ENCODE results near the gene SPHKAP.

The SPHKAP gene

GRCh38 chr2:228167290-228167689 is 14.2 kb downstream of the SPHKAP start:
- no peak for DNase-seq (ENCODE audit: extremely low spot score)
- TF ChIP-seq CTCF (IDR thresholded peaks at IDR 0.05; ENCODE audit: control extremely low read depth, extremely low read depth, low read depth, missing control alignments) = no peak
- POLR2A ChIA-PET = no interaction called here
- CTCF ChIA-PET = no interaction called here

DNA sequence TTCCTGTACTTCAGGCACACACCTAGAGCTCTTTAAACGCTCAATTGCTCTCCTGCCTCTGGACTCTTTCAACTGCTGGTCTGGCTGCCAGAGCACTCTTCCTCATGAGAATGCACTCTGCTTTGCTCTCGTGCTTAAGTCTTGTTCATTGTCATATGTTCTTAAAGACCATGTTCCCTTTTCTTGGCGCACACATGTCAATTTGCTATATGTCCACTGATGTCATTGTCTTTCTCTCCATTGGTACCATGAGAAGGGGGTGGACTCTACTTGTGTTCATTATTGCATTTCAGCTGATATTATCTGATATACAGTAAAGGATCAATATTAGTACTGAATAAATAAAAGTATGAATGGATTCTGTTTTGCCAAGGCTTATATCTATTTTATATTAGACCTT is 16.8 kb downstream of the SPHKAP start:
- CTCF ChIA-PET = no interaction called here
- POLR2A ChIA-PET = no interaction called here
- DNase-seq (ENCODE audit: extremely low spot score) = no peak
- no peak for TF ChIP-seq CTCF (IDR thresholded peaks at IDR 0.05; ENCODE audit: control extremely low read depth, extremely low read depth, low read depth, missing control alignments)

DNA sequence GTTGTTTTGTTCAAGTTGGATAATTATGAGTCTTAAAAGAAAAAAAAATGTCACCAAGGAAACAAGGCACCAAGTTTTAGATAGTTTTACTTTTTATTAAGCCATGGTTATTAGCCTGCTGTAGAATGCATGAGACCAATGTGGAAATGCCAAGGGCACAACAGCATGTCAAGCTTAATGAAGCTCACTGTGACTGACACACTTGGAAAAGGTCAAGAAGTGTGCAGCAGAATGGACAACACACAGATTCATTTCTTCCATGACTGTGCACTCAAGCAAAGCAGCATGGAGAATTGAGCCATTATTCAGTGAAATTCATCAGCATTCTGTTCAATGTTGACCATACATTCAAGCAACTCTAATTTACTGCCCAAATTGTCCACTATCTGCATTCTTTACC is 23.6 kb downstream of the SPHKAP start:
- TF ChIP-seq CTCF (IDR thresholded peaks at IDR 0.05; ENCODE audit: control extremely low read depth, extremely low read depth, low read depth, missing control alignments) = no peak
- no peak for DNase-seq (ENCODE audit: extremely low spot score)
- ChIA-PET POLR2A (no interaction called here), CTCF (interaction anchor here (1.5 to 1.6 kb wide), 2 partner anchors 10 to 33 kb away, joined by 3 read pairs; no protein-coding TSS in a partner anchor)

- POLR2A ChIA-PET = no interaction called here
- TF ChIP-seq CTCF (IDR thresholded peaks at IDR 0.05; ENCODE audit: control extremely low read depth, extremely low read depth, low read depth, missing control alignments) = no peak
- CTCF ChIA-PET = no interaction called here
- no peak for DNase-seq (ENCODE audit: extremely low spot score)
Measured at GRCh38 chr2:228144961-228145360, 36.5 kb downstream of the SPHKAP start.

- peak; percentile 10 for DNase-seq (ENCODE audit: extremely low spot score)
- no peak for TF ChIP-seq CTCF (IDR thresholded peaks at IDR 0.05; ENCODE audit: control extremely low read depth, extremely low read depth, low read depth, missing control alignments)
- ChIA-PET CTCF (interaction anchor here (1.0 kb wide), 1 partner anchor 18 kb away, joined by 3 read pairs; no protein-coding TSS in a partner anchor), POLR2A (no interaction called here)
Measured at GRCh38 chr2:228140934-228141528, 40.5 kb downstream of the SPHKAP start.

GRCh38 chr2:228136027-228136426 is 45.5 kb downstream of the SPHKAP start:
- TF ChIP-seq CTCF (IDR thresholded peaks at IDR 0.05; ENCODE audit: control extremely low read depth, extremely low read depth, low read depth, missing control alignments) = no peak
- POLR2A ChIA-PET = no interaction called here
- CTCF ChIA-PET = interaction anchor here (1.1 kb wide), 1 partner anchor 9 kb away, joined by 3 read pairs; no protein-coding TSS in a partner anchor
- DNase-seq (ENCODE audit: extremely low spot score) = no peak

Measured in GM10248 (cell line).